ENCODE results near the gene KCTD4. TPM values are rescaled to one million over a fixed set of nuclear protein-coding genes. Genes with fewer than 3 reads are reported as not detected.

Gene KCTD4
- 8.3 TPM in 1 of 2 replicates, not detected in the other for polyA plus RNA-seq

GRCh38 chr13:45200701-45201232 is at the start of gene KCTD4:
TSS of gene KCTD4 (minus strand) at chr13:45201045. CDS start at chr13:45194567, 6,478 bp downstream.

Other genes starting within 250 kb of the KCTD4 start
- 3.9 and 9.5 TPM in 2 replicates for gene NUFIP1, start 211.6 kb downstream of the KCTD4 start, polyA plus RNA-seq
- gene GPALPP1, start 211.5 kb downstream of the KCTD4 start, polyA plus RNA-seq, result 15.8 and 16.6 TPM in 2 replicates
- gene GTF2F2, start 80.5 kb downstream of the KCTD4 start, polyA plus RNA-seq, result 40.4 and 53.0 TPM in 2 replicates
- 863 and 865 TPM in 2 replicates for gene TPT1, start 140.1 kb upstream of the KCTD4 start, polyA plus RNA-seq
- 0.78 and 1.1 TPM in 2 replicates for gene SLC25A30, start 217.3 kb upstream of the KCTD4 start, polyA plus RNA-seq

All from Purkinje cell (primary cell).